ENCODE measurements around the gene SLIT3. TPM values are rescaled to one million over a fixed set of nuclear protein-coding genes. Genes with fewer than 3 reads are reported as not detected.

Gene SLIT3
- total RNA-seq, 1 donor from 2014 or later: 70.0 TPM

GRCh38 chr5:169139480-169140050 is 161.4 kb downstream of the SLIT3 start:
- Histone ChIP-seq H3K4me1 (peaks cover 8% of the 10 kb centered on the region), H3K36me3 (no peaks in the 10 kb centered on the region), H3K4me3 (no peak overlapping the region), H3K27me3 (no peaks in the 10 kb centered on the region), H3K27ac (no peak overlapping the region), H3K9me3 (no peaks in the 10 kb centered on the region)
- intact Hi-C loops (cut with DNase I): no loop called here
- ATAC-seq (peak; percentile 85), DNase-seq (peak; percentile 89)
- TF ChIP-seq CTCF (IDR thresholded peaks at IDR 0.05): no peak

- no peak for ATAC-seq
- Histone ChIP-seq H3K4me1 (peaks cover 5% of the 10 kb centered on the region), H3K36me3 (no peaks in the 10 kb centered on the region), H3K4me3 (no peak overlapping the region), H3K27ac (no peak overlapping the region), H3K27me3 (no peaks in the 10 kb centered on the region), H3K9me3 (no peaks in the 10 kb centered on the region)
- intact Hi-C loops (cut with DNase I): no loop called here
- TF ChIP-seq CTCF (IDR thresholded peaks at IDR 0.05): no peak
- DNase-seq: no peak
Measured at GRCh38 chr5:169133531-169133930, 167.4 kb downstream of the SLIT3 start.

GRCh38 chr5:169132302-169132660 is 168.7 kb downstream of the SLIT3 start:
- intact Hi-C loops (cut with DNase I): no loop called here
- TF ChIP-seq CTCF (IDR thresholded peaks at IDR 0.05): no peak
- DNase-seq: no peak

GRCh38 chr5:169131616-169132301 is 169.2 kb downstream of the SLIT3 start:
- Histone ChIP-seq H3K27ac (no peak overlapping the region), H3K27me3 (no peaks in the 10 kb centered on the region), H3K4me1 (peaks cover 5% of the 10 kb centered on the region), H3K9me3 (no peaks in the 10 kb centered on the region), H3K36me3 (no peaks in the 10 kb centered on the region), H3K4me3 (no peak overlapping the region)
- intact Hi-C loops (cut with DNase I): no loop called here
- DNase-seq (no peak), ATAC-seq (peak; percentile 89)
- TF ChIP-seq CTCF (IDR thresholded peaks at IDR 0.05): no peak

More at GRCh38 chr5:169132302-169132660, 168.7 kb downstream of the SLIT3 start:
- ATAC-seq: no peak
- Histone ChIP-seq H3K27ac (no peak overlapping the region), H3K4me1 (peaks cover 5% of the 10 kb centered on the region), H3K36me3 (no peaks in the 10 kb centered on the region), H3K27me3 (no peaks in the 10 kb centered on the region), H3K9me3 (no peaks in the 10 kb centered on the region), H3K4me3 (no peak overlapping the region)

GRCh38 chr5:169128679-169129078 is 172.3 kb downstream of the SLIT3 start:
- Histone ChIP-seq H3K27ac (no peak overlapping the region), H3K27me3 (no peaks in the 10 kb centered on the region), H3K36me3 (no peaks in the 10 kb centered on the region), H3K9me3 (no peaks in the 10 kb centered on the region), H3K4me1 (peaks cover 5% of the 10 kb centered on the region), H3K4me3 (no peak overlapping the region)
- ATAC-seq (no peak), DNase-seq (no peak)
- intact Hi-C loops (cut with DNase I): no loop called here
- no peak for TF ChIP-seq CTCF (IDR thresholded peaks at IDR 0.05)

Data from upper lobe of right lung (tissue), 1 donor.